Measurements from ENCODE around the gene DNASE1L3.

- TF ChIP-seq CTCF (IDR thresholded peaks at IDR 0.05; ENCODE audit: low read depth, low read length, poor library complexity, severe bottlenecking) = no peak
- no peak for TF ChIP-seq EZH2phosphoT487 (IDR thresholded peaks at IDR 0.05; ENCODE audit: borderline replicate concordance, low read length)
These were observed 66.1 kb downstream of the DNASE1L3 start for GRCh38 chr3:58144478-58145325.
